K562 (cell line): ENCODE data around the gene DNAH9. TPM values are rescaled to one million over a fixed set of nuclear protein-coding genes. Genes with fewer than 3 reads are reported as not detected.

Experiments
- ATAC-seq: fragments of 200-7000 bp; cut with Tn5 transposase; 3 replicates; pipeline ENCODE4 v1.9.1; 2020; ENCODE audit warnings: moderate library complexity
- BruUV-seq: library from RNA; stranded (reverse); fragments of 400-500 nt; replicated peaks from 2 replicates; lab custom pipeline; 2021; lab: Mats Ljungman, UMichigan
- CTCF ChIA-PET: fragments of 300-600 bp; formaldehyde crosslinking; extraction: SDS; loops from one replicate; lab custom pipeline; 2021; ENCODE audit warnings: low intra/inter-chr PET ratio; lab: Yijun Ruan, JAX
- POLR2A ChIA-PET: fragments of 300-600, 350-650 bp; sonication (Branson Sonifier 250); formaldehyde crosslinking; extraction: SDS; loops from one replicate; lab custom pipeline; 2021; ENCODE audit warnings: antibody characterized with exemption, inconsistent platforms; lab: Yijun Ruan, JAX
- DNase-seq, 4 experiments: peaks; one replicate each; pipeline versions ENCODE4 v3.0.0 to v3.0.0-alpha.2; 2011 to 2018; ENCODE audit warnings: low spot score in 3 of 4, mixed read lengths in 3 of 4; ENCODE audit errors: extremely low read depth in 1 of 4
- FAIRE-seq: peaks from 2 replicates; lab custom pipeline; 2011; peaks lifted over from hg19 to GRCh38; lab: Jason Lieb, UNC
- H2AFZ ChIP-seq: 2 replicates; pipeline ENCODE4 v1.6.0; 2011; ENCODE audit warnings: low read depth, low read length, control low read depth, inconsistent platforms
- H3K27ac ChIP-seq: fragments of 200-600 bp; 3 replicates; pipeline ENCODE4 v1.8.0; 2011; ENCODE audit warnings: low read depth, mild to moderate bottlenecking, control low read depth, inconsistent platforms, low read length, moderate library complexity, mixed read lengths; ENCODE audit errors: extremely low read depth
- H3K27me3 ChIP-seq, 2 experiments: fragments of 300-600 bp in 1 of 2; 2 replicates in 1 of 2; 3 replicates in 1 of 2; pipeline versions ENCODE4 v1.6.0 to v1.8.0; 2011; ENCODE audit warnings: inconsistent platforms in 2 of 2, low read length in 2 of 2, mild to moderate bottlenecking in 1 of 2, mixed read lengths in 1 of 2, moderate library complexity in 1 of 2; ENCODE audit not compliant: control insufficient read depth in 2 of 2, insufficient read depth in 2 of 2
- H3K36me3 ChIP-seq: fragments of 300-600 bp; 3 replicates; pipeline ENCODE4 v1.8.0; 2011; ENCODE audit warnings: mild to moderate bottlenecking, low read length, inconsistent platforms; ENCODE audit not compliant: control insufficient read depth, insufficient read depth
- H3K4me1 ChIP-seq, 2 experiments: fragments of 200-600 bp in 1 of 2; replicated peaks in 1 of 2; 2 replicates in 1 of 2; 3 replicates in 1 of 2; pipeline versions ENCODE4 v1.5.1 to v1.8.0; 2011; ENCODE audit warnings: inconsistent platforms in 2 of 2, low read length in 2 of 2, mild to moderate bottlenecking in 1 of 2, mixed read lengths in 1 of 2, moderate library complexity in 1 of 2; ENCODE audit not compliant: control insufficient read depth in 2 of 2, insufficient read depth in 2 of 2
- H3K4me2 ChIP-seq: 2 replicates; pipeline ENCODE4 v1.6.1; 2011; ENCODE audit warnings: low read length, control low read depth, inconsistent platforms, mixed read lengths; ENCODE audit not compliant: insufficient read depth
- H3K4me3 ChIP-seq: fragments of 200-600 bp; sonication (generic), shearing (Covaris generic); 2 replicates; pipeline ENCODE4 v1.5.1; 2016; ENCODE audit warnings: control low read depth, inconsistent platforms
- H3K79me2 ChIP-seq: fragments of 200-600 bp; 3 replicates; pipeline ENCODE4 v1.8.0; 2011; ENCODE audit warnings: low read length, inconsistent platforms; ENCODE audit not compliant: control insufficient read depth, insufficient read depth
- H3K9ac ChIP-seq, 2 experiments: 2 replicates each; pipeline versions ENCODE4 v1.6.0 to v1.6.1; 2011; ENCODE audit warnings: low read depth in 2 of 2, low read length in 2 of 2, control low read depth in 1 of 2, inconsistent platforms in 1 of 2, mild to moderate bottlenecking in 1 of 2, mixed read lengths in 1 of 2; ENCODE audit not compliant: insufficient read depth in 1 of 2
- H3K9me1 ChIP-seq: one replicate; pipeline ENCODE4 v1.6.0; 2011; ENCODE audit warnings: inconsistent platforms, mild to moderate bottlenecking, low read length, moderate library complexity; ENCODE audit not compliant: control insufficient read depth, insufficient read depth
- H3K9me3 ChIP-seq: replicated peaks from 2 replicates; pipeline ENCODE4 v1.5.1; 2011; ENCODE audit warnings: low read depth, low read length, inconsistent platforms; ENCODE audit not compliant: control insufficient read depth, insufficient read depth
- H4K20me1 ChIP-seq: replicated peaks from 2 replicates; pipeline ENCODE4 v1.6.1; 2011; ENCODE audit warnings: low read length, inconsistent platforms, mixed read lengths; ENCODE audit not compliant: control insufficient read depth, insufficient read depth
- ARID3A ChIP-seq: IDR thresholded peaks from 2 replicates; pipeline ENCODE4 v1.6.1; 2012; ENCODE audit warnings: low read depth, low read length, improper control_type of control experiment, borderline replicate concordance
- CAMTA2 ChIP-seq: fragments of 250-450 bp; sonication (Bioruptor Pico); conservative IDR thresholded peaks from 2 replicates; pipeline ENCODE4 v1.5.1; 2022
- KLF1 ChIP-seq: fragments of 450-650 bp; IDR thresholded peaks from 2 replicates; pipeline ENCODE4 v1.6.1; 2016; ENCODE audit warnings: missing genetic modification characterization, missing compliant biosample characterization
- MTA1 ChIP-seq: fragments of 450-650 bp; IDR thresholded peaks from 2 replicates; pipeline ENCODE4 v1.6.1; 2017; ENCODE audit warnings: borderline replicate concordance
- MYBL2 ChIP-seq, 2 experiments: fragments of 450-650 bp in 1 of 2; sonication (generic) in 1 of 2; formaldehyde crosslinking in 1 of 2; IDR thresholded peaks; 2 replicates each; pipeline versions ENCODE4 v1.6.1 to v1.8.1; 2017 to 2022; ENCODE audit warnings: borderline replicate concordance in 1 of 2, inconsistent platforms in 1 of 2, low read depth in 1 of 2, mild to moderate bottlenecking in 1 of 2, missing genetic modification reagents in 1 of 2, moderate library complexity in 1 of 2
- SLC30A9 ChIP-seq: fragments of 250-450 bp; sonication (Bioruptor Pico); IDR thresholded peaks from 2 replicates; pipeline ENCODE4 v1.8.0; 2022; ENCODE audit warnings: mild to moderate bottlenecking, moderate library complexity
- SMC3 ChIP-seq: conservative IDR thresholded peaks from 2 replicates; pipeline ENCODE4 v1.6.1; 2011; ENCODE audit warnings: low read depth, low read length, improper control_type of control experiment; ENCODE audit not compliant: insufficient read depth
- STAT5B ChIP-seq: fragments of 250-450 bp; sonication (Bioruptor Pico); IDR thresholded peaks from 2 replicates; pipeline ENCODE4 v1.8.0; 2021; ENCODE audit warnings: mild to moderate bottlenecking, inconsistent platforms
- YY1 ChIP-seq, 3 experiments: IDR thresholded peaks; 2 replicates each; pipeline ENCODE4 v1.6.1; 2011; ENCODE audit warnings: low read length in 2 of 3, mild to moderate bottlenecking in 2 of 3, moderate library complexity in 2 of 3, borderline replicate concordance in 1 of 3, control low read depth in 1 of 3, low read depth in 1 of 3; ENCODE audit not compliant: insufficient read depth in 3 of 3, insufficient replicate concordance in 2 of 3, control insufficient read depth in 1 of 3, insufficient read length in 1 of 3; ENCODE audit errors: extremely low read depth in 1 of 3
- ZNF23 ChIP-seq: fragments of 250-450 bp; sonication (Bioruptor Pico); IDR thresholded peaks from 2 replicates; pipeline ENCODE4 v1.4.0; 2020; ENCODE audit warnings: mild to moderate bottlenecking
- ZNF263 ChIP-seq: sonication (generic); formaldehyde crosslinking; IDR thresholded peaks from 2 replicates; pipeline ENCODE4 v1.8.0; 2022; ENCODE audit warnings: mild to moderate bottlenecking, missing genetic modification reagents, borderline replicate concordance
- ZNF41 ChIP-seq: fragments of 250-450 bp; sonication (Bioruptor Pico); conservative IDR thresholded peaks from 2 replicates; pipeline ENCODE4 v1.4.0; 2020; ENCODE audit warnings: mild to moderate bottlenecking
- ZSCAN32 ChIP-seq: fragments of 450-650 bp; formaldehyde crosslinking; IDR thresholded peaks from 2 replicates; pipeline ENCODE4 v1.4.0; 2020; ENCODE audit warnings: mild to moderate bottlenecking, moderate library complexity
- WGBS: fragments of 100-300 bp; shearing (Covaris generic); methylation state at CpG from one replicate; pipeline ENCODE4 v1.1.6; 2016; ENCODE audit warnings: low coverage, mixed read lengths; ENCODE audit not compliant: insufficient coverage; ENCODE audit errors: missing lambda C conversion rate; 5-methylcytosine and 5-hydroxymethylcytosine counted together
- in situ Hi-C: fragments of 300-500 bp; cut with MboI; formaldehyde crosslinking; loops from 4 replicates; pipeline ENCODE4 v1.15.0; 2018; ENCODE audit warnings: inconsistent platforms, mixed read lengths
- intact Hi-C: fragments of 100-400 bp; cut with micrococcal nuclease; formaldehyde crosslinking; loops from 2 replicates; pipeline ENCODE4 v1.14.2; 2022
- polyA plus RNA-seq, 8 experiments: library from polyadenylated mRNA; depleted of rRNA in 4 of 8; stranded (reverse) in 5 of 8; unstranded in 3 of 8; fragments of >200 nt; fragmentation: Nextera tagmentation in 2 of 8; fragmentation: Illumina TruSeq in 1 of 8; extraction: Ambion mirVana in 2 of 8; extraction: Trizol in 1 of 8; gene quantifications; 2 replicates each; pipeline versions ENCODE4 v1.2.1 to v1.2.3, GENCODE V29; 2011 to 2014; ENCODE audit warnings: inconsistent platforms in 1 of 8, missing spikeins in 1 of 8
- total RNA-seq, 7 experiments: library from RNA; depleted of rRNA in 6 of 7; stranded (reverse); fragments of >200 nt in 6 of 7; fragmentation: Illumina TruSeq in 2 of 7; extraction: Trizol in 2 of 7; gene quantifications; 2 replicates each; pipeline versions ENCODE4 v1.2.1 to v1.2.3, GENCODE V29; 2011 to 2021; ENCODE audit warnings: low replicate concordance in 1 of 7
- TF ChIP-seq, protein P1 (sequence below): fragments of 250-450 bp; sonication (Bioruptor Pico); IDR thresholded peaks from 2 replicates; pipeline ENCODE4 v1.6.1; 2021; ENCODE audit warnings: mild to moderate bottlenecking
- TF ChIP-seq, protein P2 (sequence below): fragments of 250-450 bp; sonication (Bioruptor Pico); IDR thresholded peaks from 2 replicates; pipeline ENCODE4 v1.8.0; 2021; ENCODE audit warnings: moderate library complexity, mild to moderate bottlenecking, inconsistent platforms
- TF ChIP-seq, protein P3 (sequence below): fragments of 250-450 bp; sonication (Bioruptor Pico); IDR thresholded peaks from 2 replicates; pipeline ENCODE4 v1.4.0; 2020; ENCODE audit warnings: mild to moderate bottlenecking
- TF ChIP-seq, protein P4 (sequence below): fragments of 450-650 bp; IDR thresholded peaks from 2 replicates; pipeline ENCODE4 v1.6.1; 2017; ENCODE audit warnings: antibody characterized with exemption

Gene DNAH9
- total and polyA plus RNA-seq, 9 of the 15 experiments (the other 6 are each of a cell fraction or from before 2014, with no cell fraction given): not detected

DNA sequence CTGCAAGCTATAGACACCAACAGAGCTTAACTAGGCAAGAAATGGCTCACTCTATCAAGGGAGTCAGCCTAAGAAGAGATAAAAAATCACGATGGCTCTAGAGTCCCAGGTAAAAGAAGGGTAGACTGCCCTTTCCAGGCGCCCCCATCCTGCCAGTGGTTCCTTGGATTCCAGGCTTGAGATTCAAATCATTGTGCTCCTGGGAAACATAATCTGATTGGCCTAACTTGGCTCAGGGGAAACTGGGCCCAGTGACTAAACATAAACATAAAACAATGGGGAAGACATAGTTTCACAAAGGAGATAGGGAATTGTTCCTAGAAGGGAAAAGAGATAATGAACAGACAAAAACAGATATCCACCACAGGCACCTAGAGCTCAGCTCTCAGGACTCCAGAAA lies 342.6 kb downstream of the DNAH9 start:
- 17% methylated on average over 1 of the region's 2 CpGs for WGBS
- H3K36me3 ChIP-seq: no peaks in the 10 kb centered on the region
- CTCF ChIA-PET: no interaction called here
- in situ Hi-C loops (no loop called here), intact Hi-C loops (no loop called here)
- FAIRE-seq (no peak), DNase-seq (no peak), ATAC-seq (no peak)
- H2AFZ ChIP-seq: no peak overlapping the region
- BruUV-seq: no TSS peak
- H3K4me1 ChIP-seq: no peaks in the 10 kb centered on the region; a peak in 1 of 5 replicates
- no peaks in the 10 kb centered on the region for H3K79me2 ChIP-seq
- no peak overlapping the region for H3K4me2 ChIP-seq
- H3K9ac ChIP-seq: no peak overlapping the region
- POLR2A ChIA-PET: interaction anchor here (0.7 kb wide), 1 partner anchor 26 kb away, joined by 3 read pairs; no protein-coding TSS in a partner anchor
- no peak overlapping the region for H3K4me3 ChIP-seq
- H3K27ac ChIP-seq: no peak overlapping the region
- H3K9me3 ChIP-seq: no peaks in the 10 kb centered on the region
- no peaks in the 10 kb centered on the region for H3K9me1 ChIP-seq
- H4K20me1 ChIP-seq: no peaks in the 10 kb centered on the region
- peaks cover 6 to 27% of the 10 kb centered on the region in 2 experiments; a peak in 4 of 5 replicates for H3K27me3 ChIP-seq
- TF ChIP-seq ZNF41 (CRISPR knock-in tag) (no peak), ZSCAN32 (CRISPR knock-in tag) (no peak), KLF1 (tag) (no peak), ZNF23 (no peak), MYBL2 (IDR thresholded peaks at IDR 0.05; ENCODE audit: low read depth) (no peak), MYBL2 (CRISPR knock-in tag; IDR thresholded peaks at IDR 0.05; ENCODE audit: borderline replicate concordance) (no peak), STAT5B (CRISPR knock-in tag) (no peak), ZNF263 (CRISPR knock-in tag) (no peak), SLC30A9 (CRISPR knock-in tag) (no peak), YY1 (IDR thresholded peaks at IDR 0.05; ENCODE audit: borderline replicate concordance in 1 of 3, control insufficient read depth in 1 of 3, extremely low read depth in 1 of 3, insufficient read depth in 3 of 3, insufficient read length in 1 of 3, insufficient replicate concordance in 2 of 3, low read depth in 1 of 3, low read length in 2 of 3) (no peak), MTA1 (no peak), CAMTA2 (no peak), SMC3 (no peak), ARID3A (no peak)
- TF ChIP-seq, protein P1, sequence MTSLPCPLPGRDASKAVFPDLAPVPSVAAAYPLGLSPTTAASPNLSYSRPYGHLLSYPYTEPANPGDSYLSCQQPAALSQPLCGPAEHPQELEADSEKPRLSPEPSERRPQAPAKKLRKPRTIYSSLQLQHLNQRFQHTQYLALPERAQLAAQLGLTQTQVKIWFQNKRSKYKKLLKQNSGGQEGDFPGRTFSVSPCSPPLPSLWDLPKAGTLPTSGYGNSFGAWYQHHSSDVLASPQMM: no peak
- TF ChIP-seq, protein P2, sequence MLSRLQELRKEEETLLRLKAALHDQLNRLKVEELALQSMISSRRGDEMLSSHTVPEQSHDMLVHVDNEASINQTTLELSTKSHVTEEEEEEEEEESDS (CRISPR knock-in tag): no peak
- TF ChIP-seq, protein P3, sequence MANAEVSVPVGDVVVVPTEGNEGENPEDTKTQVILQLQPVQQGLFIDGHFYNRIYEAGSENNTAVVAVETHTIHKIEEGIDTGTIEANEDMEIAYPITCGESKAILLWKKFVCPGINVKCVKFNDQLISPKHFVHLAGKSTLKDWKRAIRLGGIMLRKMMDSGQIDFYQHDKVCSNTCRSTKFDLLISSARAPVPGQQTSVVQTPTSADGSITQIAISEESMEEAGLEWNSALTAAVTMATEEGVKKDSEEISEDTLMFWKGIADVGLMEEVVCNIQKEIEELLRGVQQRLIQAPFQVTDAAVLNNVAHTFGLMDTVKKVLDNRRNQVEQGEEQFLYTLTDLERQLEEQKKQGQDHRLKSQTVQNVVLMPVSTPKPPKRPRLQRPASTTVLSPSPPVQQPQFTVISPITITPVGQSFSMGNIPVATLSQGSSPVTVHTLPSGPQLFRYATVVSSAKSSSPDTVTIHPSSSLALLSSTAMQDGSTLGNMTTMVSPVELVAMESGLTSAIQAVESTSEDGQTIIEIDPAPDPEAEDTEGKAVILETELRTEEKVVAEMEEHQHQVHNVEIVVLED: no peak
- TF ChIP-seq, protein P4, sequence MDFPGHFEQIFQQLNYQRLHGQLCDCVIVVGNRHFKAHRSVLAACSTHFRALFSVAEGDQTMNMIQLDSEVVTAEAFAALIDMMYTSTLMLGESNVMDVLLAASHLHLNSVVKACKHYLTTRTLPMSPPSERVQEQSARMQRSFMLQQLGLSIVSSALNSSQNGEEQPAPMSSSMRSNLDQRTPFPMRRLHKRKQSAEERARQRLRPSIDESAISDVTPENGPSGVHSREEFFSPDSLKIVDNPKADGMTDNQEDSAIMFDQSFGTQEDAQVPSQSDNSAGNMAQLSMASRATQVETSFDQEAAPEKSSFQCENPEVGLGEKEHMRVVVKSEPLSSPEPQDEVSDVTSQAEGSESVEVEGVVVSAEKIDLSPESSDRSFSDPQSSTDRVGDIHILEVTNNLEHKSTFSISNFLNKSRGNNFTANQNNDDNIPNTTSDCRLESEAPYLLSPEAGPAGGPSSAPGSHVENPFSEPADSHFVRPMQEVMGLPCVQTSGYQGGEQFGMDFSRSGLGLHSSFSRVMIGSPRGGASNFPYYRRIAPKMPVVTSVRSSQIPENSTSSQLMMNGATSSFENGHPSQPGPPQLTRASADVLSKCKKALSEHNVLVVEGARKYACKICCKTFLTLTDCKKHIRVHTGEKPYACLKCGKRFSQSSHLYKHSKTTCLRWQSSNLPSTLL: no peak
